K562 (cell line): ENCODE data around the gene SPATA2L. TPM values are rescaled to one million over a fixed set of nuclear protein-coding genes. Genes with fewer than 3 reads are reported as not detected.

Experiments
- ATAC-seq: fragments of 200-7000 bp; cut with Tn5 transposase; 3 replicates; pipeline ENCODE4 v1.9.1; 2020; ENCODE audit warnings: moderate library complexity
- BruUV-seq: library from RNA; stranded (reverse); fragments of 400-500 nt; replicated peaks from 2 replicates; lab custom pipeline; 2021; lab: Mats Ljungman, UMichigan
- CTCF ChIA-PET: fragments of 300-600 bp; formaldehyde crosslinking; extraction: SDS; loops from one replicate; lab custom pipeline; 2021; ENCODE audit warnings: low intra/inter-chr PET ratio; lab: Yijun Ruan, JAX
- POLR2A ChIA-PET: fragments of 300-600, 350-650 bp; sonication (Branson Sonifier 250); formaldehyde crosslinking; extraction: SDS; loops from one replicate; lab custom pipeline; 2021; ENCODE audit warnings: antibody characterized with exemption, inconsistent platforms; lab: Yijun Ruan, JAX
- DNase-seq, 4 experiments: peaks; one replicate each; pipeline versions ENCODE4 v3.0.0 to v3.0.0-alpha.2; 2011 to 2018; ENCODE audit warnings: low spot score in 3 of 4, mixed read lengths in 3 of 4; ENCODE audit errors: extremely low read depth in 1 of 4
- FAIRE-seq: peaks from 2 replicates; lab custom pipeline; 2011; peaks lifted over from hg19 to GRCh38; lab: Jason Lieb, UNC
- H2AFZ ChIP-seq: 2 replicates; pipeline ENCODE4 v1.6.0; 2011; ENCODE audit warnings: low read depth, low read length, control low read depth, inconsistent platforms
- H3K27ac ChIP-seq: fragments of 200-600 bp; 3 replicates; pipeline ENCODE4 v1.8.0; 2011; ENCODE audit warnings: low read depth, mild to moderate bottlenecking, control low read depth, inconsistent platforms, low read length, moderate library complexity, mixed read lengths; ENCODE audit errors: extremely low read depth
- H3K27me3 ChIP-seq, 2 experiments: fragments of 300-600 bp in 1 of 2; 2 replicates in 1 of 2; 3 replicates in 1 of 2; pipeline versions ENCODE4 v1.6.0 to v1.8.0; 2011; ENCODE audit warnings: inconsistent platforms in 2 of 2, low read length in 2 of 2, mild to moderate bottlenecking in 1 of 2, mixed read lengths in 1 of 2, moderate library complexity in 1 of 2; ENCODE audit not compliant: control insufficient read depth in 2 of 2, insufficient read depth in 2 of 2
- H3K36me3 ChIP-seq: fragments of 300-600 bp; 3 replicates; pipeline ENCODE4 v1.8.0; 2011; ENCODE audit warnings: mild to moderate bottlenecking, low read length, inconsistent platforms; ENCODE audit not compliant: control insufficient read depth, insufficient read depth
- H3K4me1 ChIP-seq, 2 experiments: fragments of 200-600 bp in 1 of 2; replicated peaks in 1 of 2; 2 replicates in 1 of 2; 3 replicates in 1 of 2; pipeline versions ENCODE4 v1.5.1 to v1.8.0; 2011; ENCODE audit warnings: inconsistent platforms in 2 of 2, low read length in 2 of 2, mild to moderate bottlenecking in 1 of 2, mixed read lengths in 1 of 2, moderate library complexity in 1 of 2; ENCODE audit not compliant: control insufficient read depth in 2 of 2, insufficient read depth in 2 of 2
- H3K4me2 ChIP-seq: 2 replicates; pipeline ENCODE4 v1.6.1; 2011; ENCODE audit warnings: low read length, control low read depth, inconsistent platforms, mixed read lengths; ENCODE audit not compliant: insufficient read depth
- H3K4me3 ChIP-seq: fragments of 200-600 bp; sonication (generic), shearing (Covaris generic); 2 replicates; pipeline ENCODE4 v1.5.1; 2016; ENCODE audit warnings: control low read depth, inconsistent platforms
- H3K79me2 ChIP-seq: fragments of 200-600 bp; 3 replicates; pipeline ENCODE4 v1.8.0; 2011; ENCODE audit warnings: low read length, inconsistent platforms; ENCODE audit not compliant: control insufficient read depth, insufficient read depth
- H3K9ac ChIP-seq, 2 experiments: 2 replicates each; pipeline versions ENCODE4 v1.6.0 to v1.6.1; 2011; ENCODE audit warnings: low read depth in 2 of 2, low read length in 2 of 2, control low read depth in 1 of 2, inconsistent platforms in 1 of 2, mild to moderate bottlenecking in 1 of 2, mixed read lengths in 1 of 2; ENCODE audit not compliant: insufficient read depth in 1 of 2
- H3K9me1 ChIP-seq: one replicate; pipeline ENCODE4 v1.6.0; 2011; ENCODE audit warnings: inconsistent platforms, mild to moderate bottlenecking, low read length, moderate library complexity; ENCODE audit not compliant: control insufficient read depth, insufficient read depth
- H3K9me3 ChIP-seq: replicated peaks from 2 replicates; pipeline ENCODE4 v1.5.1; 2011; ENCODE audit warnings: low read depth, low read length, inconsistent platforms; ENCODE audit not compliant: control insufficient read depth, insufficient read depth
- H4K20me1 ChIP-seq: replicated peaks from 2 replicates; pipeline ENCODE4 v1.6.1; 2011; ENCODE audit warnings: low read length, inconsistent platforms, mixed read lengths; ENCODE audit not compliant: control insufficient read depth, insufficient read depth
- CBX1 ChIP-seq: sonication (generic); IDR thresholded peaks from 2 replicates; pipeline ENCODE4 v1.6.1; 2016; ENCODE audit warnings: antibody characterized with exemption, low read depth, mild to moderate bottlenecking
- MYNN ChIP-seq, 2 experiments: sonication (generic); formaldehyde crosslinking in 1 of 2; IDR thresholded peaks; 2 replicates each; pipeline versions ENCODE4 v1.5.0 to v1.6.1; 2016 to 2020; ENCODE audit warnings: antibody characterized with exemption in 1 of 2, missing genetic modification reagents in 1 of 2
- PHF20 ChIP-seq: fragments of 450-650 bp; IDR thresholded peaks from 2 replicates; pipeline ENCODE4 v1.6.1; 2018; ENCODE audit not compliant: partially characterized antibody
- POLR2A ChIP-seq: fragments of 450-650 bp; conservative IDR thresholded peaks from 2 replicates; pipeline ENCODE4 v1.6.1; 2016
- POLR2AphosphoS2 ChIP-seq: IDR thresholded peaks from 2 replicates; pipeline ENCODE4 v1.6.1; 2012; ENCODE audit warnings: low read length, improper control_type of control experiment
- POLR2B ChIP-seq: fragments of 450-650 bp; IDR thresholded peaks from 2 replicates; pipeline ENCODE4 v1.6.1; 2018; ENCODE audit warnings: low read depth; ENCODE audit not compliant: partially characterized antibody
- POLR2G ChIP-seq: fragments of 200-400 bp; formaldehyde crosslinking; IDR thresholded peaks from 2 replicates; pipeline ENCODE4 v1.6.1; 2017; ENCODE audit warnings: low read depth, mild to moderate bottlenecking, antibody characterized with exemption, low read length, moderate library complexity
- RBFOX2 ChIP-seq: fragments of 200-400 bp; formaldehyde crosslinking; IDR thresholded peaks from 2 replicates; pipeline ENCODE4 v1.6.1; 2017; ENCODE audit warnings: low read depth, mild to moderate bottlenecking, low read length, moderate library complexity
- RBM22 ChIP-seq: fragments of 200-400 bp; formaldehyde crosslinking; IDR thresholded peaks from 2 replicates; pipeline ENCODE4 v1.6.1; 2018; ENCODE audit warnings: low read length, low read depth; ENCODE audit not compliant: poor library complexity, severe bottlenecking
- SNRNP70 ChIP-seq: fragments of 200-400 bp; formaldehyde crosslinking; optimal IDR thresholded peaks from 2 replicates; pipeline ENCODE3; 2017; ENCODE audit warnings: low read depth, low read length
- ZC3H11A ChIP-seq: IDR thresholded peaks from 2 replicates; pipeline ENCODE4 v1.6.1; 2012; ENCODE audit warnings: low read depth, low read length, improper control_type of control experiment
- ZNF121 ChIP-seq: sonication (generic); formaldehyde crosslinking; conservative IDR thresholded peaks from 2 replicates; pipeline ENCODE4 v1.8.0; 2022; ENCODE audit warnings: missing genetic modification reagents
- WGBS: fragments of 100-300 bp; shearing (Covaris generic); methylation state at CpG from one replicate; pipeline ENCODE4 v1.1.6; 2016; ENCODE audit warnings: low coverage, mixed read lengths; ENCODE audit not compliant: insufficient coverage; ENCODE audit errors: missing lambda C conversion rate; 5-methylcytosine and 5-hydroxymethylcytosine counted together
- in situ Hi-C: fragments of 300-500 bp; cut with MboI; formaldehyde crosslinking; loops from 4 replicates; pipeline ENCODE4 v1.15.0; 2018; ENCODE audit warnings: inconsistent platforms, mixed read lengths
- intact Hi-C: fragments of 100-400 bp; cut with micrococcal nuclease; formaldehyde crosslinking; loops from 2 replicates; pipeline ENCODE4 v1.14.2; 2022
- polyA plus RNA-seq, 8 experiments: library from polyadenylated mRNA; depleted of rRNA in 4 of 8; stranded (reverse) in 5 of 8; unstranded in 3 of 8; fragments of >200 nt; fragmentation: Nextera tagmentation in 2 of 8; fragmentation: Illumina TruSeq in 1 of 8; extraction: Ambion mirVana in 2 of 8; extraction: Trizol in 1 of 8; gene quantifications; 2 replicates each; pipeline versions ENCODE4 v1.2.1 to v1.2.3, GENCODE V29; 2011 to 2014; ENCODE audit warnings: inconsistent platforms in 1 of 8, missing spikeins in 1 of 8
- total RNA-seq, 7 experiments: library from RNA; depleted of rRNA in 6 of 7; stranded (reverse); fragments of >200 nt in 6 of 7; fragmentation: Illumina TruSeq in 2 of 7; extraction: Trizol in 2 of 7; gene quantifications; 2 replicates each; pipeline versions ENCODE4 v1.2.1 to v1.2.3, GENCODE V29; 2011 to 2021; ENCODE audit warnings: low replicate concordance in 1 of 7
- TF ChIP-seq, protein P1 (sequence below), 3 experiments: fragments of 200-800 bp in 1 of 3; fragments of 250-450 bp in 1 of 3; fragments of 450-650 bp in 1 of 3; sonication (Bioruptor Pico) in 1 of 3; sonication (Bioruptor generic) in 1 of 3; formaldehyde crosslinking in 1 of 3; IDR thresholded peaks; 2 replicates each; pipeline versions ENCODE4 v1.6.1 to v1.8.0; 2016 to 2022; ENCODE audit warnings: mild to moderate bottlenecking in 2 of 3, missing genetic modification characterization in 2 of 3, missing compliant biosample characterization in 1 of 3, moderate library complexity in 1 of 3
- TF ChIP-seq, protein P2 (sequence below): fragments of 250-450 bp; sonication (Bioruptor Pico); IDR thresholded peaks from 2 replicates; pipeline ENCODE4 v1.8.0; 2022; ENCODE audit warnings: moderate library complexity, mild to moderate bottlenecking, inconsistent platforms
- TF ChIP-seq, protein P3 (sequence below): fragments of 450-650 bp; formaldehyde crosslinking; IDR thresholded peaks from 2 replicates; pipeline ENCODE4 v1.4.0; 2022; ENCODE audit warnings: missing genetic modification characterization

SPATA2L gene
- total and polyA plus RNA-seq, 9 of the 15 experiments (the other 6 are each of a cell fraction or from before 2014, with no cell fraction given): 0.13 to 19.2 (median 4.8) TPM; not detected in 1

DNA sequence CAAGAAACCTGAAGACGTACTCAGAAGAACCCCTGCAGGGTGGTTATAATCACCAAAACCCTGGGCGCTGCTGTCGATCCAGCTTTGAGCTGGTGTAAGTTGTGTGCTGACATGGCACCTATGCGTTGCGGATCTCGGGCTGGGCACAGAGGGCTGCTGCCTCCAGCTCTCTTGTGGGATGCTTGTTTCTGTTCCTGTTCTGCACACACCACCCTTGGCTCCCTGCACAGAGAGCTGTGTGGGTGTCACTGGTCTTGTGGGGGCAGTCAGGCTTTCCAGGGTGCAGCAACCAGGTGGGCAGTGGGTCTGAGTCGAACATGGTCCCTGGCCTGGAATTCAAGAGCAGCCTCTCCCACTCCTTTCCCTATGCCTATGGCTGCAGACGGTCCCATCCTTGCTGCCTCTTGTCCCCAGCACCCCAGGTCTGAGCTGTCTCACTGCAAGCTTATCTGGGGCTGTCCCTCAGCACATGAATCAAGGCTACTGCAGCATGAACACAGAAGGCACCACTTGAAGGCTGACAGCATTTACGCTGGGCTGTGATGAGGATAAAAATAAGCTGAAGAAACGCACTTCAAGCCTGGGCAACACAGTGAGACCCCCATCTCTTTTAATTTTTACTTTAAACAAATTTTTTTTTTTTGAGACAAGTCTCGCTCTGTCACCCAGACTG, 40.0 kb upstream of the SPATA2L start:
- H3K9me1 ChIP-seq: no peaks in the 10 kb centered on the region
- peaks cover 94% of the 10 kb centered on the region for H3K36me3 ChIP-seq
- whole genome bisulfite sequencing: 88% methylated on average over 11 of the region's 11 CpGs
- ChIA-PET CTCF (no interaction called here), POLR2A (interaction anchor here (0.7 to 5.4 kb wide), 9 partner anchors 8 to 120 kb away, joined by 3 to 37 read pairs (median 4); no protein-coding TSS in a partner anchor)
- in situ Hi-C loops: no loop called here
- H4K20me1 ChIP-seq: peaks cover 6% of the 10 kb centered on the region; the same call in 1 of the 2 replicates
- H3K9me3 ChIP-seq: no peaks in the 10 kb centered on the region
- H3K4me1 ChIP-seq: 0 out of 5 replicates have a peak, but pooled peaks cover 0 to 4% of the 10 kb centered on the region in 2 experiments
- no peak overlapping the region for H3K4me3 ChIP-seq
- H3K27me3 ChIP-seq: no peaks in the 10 kb centered on the region
- H3K79me2 ChIP-seq: 0 out of 3 replicates have a peak, but pooled peaks cover 3% of the 10 kb centered on the region
- intact Hi-C loops: no loop called here
- no TSS peak for BruUV-seq
- no peak overlapping the region for H3K27ac ChIP-seq
- ATAC-seq (peak; percentile 22), DNase-seq (no peak), FAIRE-seq (no peak)
- H2AFZ ChIP-seq: no peak overlapping the region
- no peak overlapping the region for H3K4me2 ChIP-seq
- H3K9ac ChIP-seq: 0 out of 4 replicates have a peak overlapping the region, but pooled peaks of 1 of the 2 experiments have one; percentile 42
- TF ChIP-seq PHF20: no peak
- peak; percentile 35; the same call in 1 of the 2 replicates for TF ChIP-seq RBFOX2
- peak; percentile 1 for TF ChIP-seq POLR2B
- TF ChIP-seq, protein P1, sequence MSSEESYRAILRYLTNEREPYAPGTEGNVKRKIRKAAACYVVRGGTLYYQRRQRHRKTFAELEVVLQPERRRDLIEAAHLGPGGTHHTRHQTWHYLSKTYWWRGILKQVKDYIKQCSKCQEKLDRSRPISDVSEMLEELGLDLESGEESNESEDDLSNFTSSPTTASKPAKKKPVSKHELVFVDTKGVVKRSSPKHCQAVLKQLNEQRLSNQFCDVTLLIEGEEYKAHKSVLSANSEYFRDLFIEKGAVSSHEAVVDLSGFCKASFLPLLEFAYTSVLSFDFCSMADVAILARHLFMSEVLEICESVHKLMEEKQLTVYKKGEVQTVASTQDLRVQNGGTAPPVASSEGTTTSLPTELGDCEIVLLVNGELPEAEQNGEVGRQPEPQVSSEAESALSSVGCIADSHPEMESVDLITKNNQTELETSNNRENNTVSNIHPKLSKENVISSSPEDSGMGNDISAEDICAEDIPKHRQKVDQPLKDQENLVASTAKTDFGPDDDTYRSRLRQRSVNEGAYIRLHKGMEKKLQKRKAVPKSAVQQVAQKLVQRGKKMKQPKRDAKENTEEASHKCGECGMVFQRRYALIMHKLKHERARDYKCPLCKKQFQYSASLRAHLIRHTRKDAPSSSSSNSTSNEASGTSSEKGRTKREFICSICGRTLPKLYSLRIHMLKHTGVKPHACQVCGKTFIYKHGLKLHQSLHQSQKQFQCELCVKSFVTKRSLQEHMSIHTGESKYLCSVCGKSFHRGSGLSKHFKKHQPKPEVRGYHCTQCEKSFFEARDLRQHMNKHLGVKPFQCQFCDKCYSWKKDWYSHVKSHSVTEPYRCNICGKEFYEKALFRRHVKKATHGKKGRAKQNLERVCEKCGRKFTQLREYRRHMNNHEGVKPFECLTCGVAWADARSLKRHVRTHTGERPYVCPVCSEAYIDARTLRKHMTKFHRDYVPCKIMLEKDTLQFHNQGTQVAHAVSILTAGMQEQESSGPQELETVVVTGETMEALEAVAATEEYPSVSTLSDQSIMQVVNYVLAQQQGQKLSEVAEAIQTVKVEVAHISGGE (CRISPR knock-in tag; IDR thresholded peaks at IDR 0.05): no peak
- no peak for TF ChIP-seq ZC3H11A
- TF ChIP-seq, protein P2, sequence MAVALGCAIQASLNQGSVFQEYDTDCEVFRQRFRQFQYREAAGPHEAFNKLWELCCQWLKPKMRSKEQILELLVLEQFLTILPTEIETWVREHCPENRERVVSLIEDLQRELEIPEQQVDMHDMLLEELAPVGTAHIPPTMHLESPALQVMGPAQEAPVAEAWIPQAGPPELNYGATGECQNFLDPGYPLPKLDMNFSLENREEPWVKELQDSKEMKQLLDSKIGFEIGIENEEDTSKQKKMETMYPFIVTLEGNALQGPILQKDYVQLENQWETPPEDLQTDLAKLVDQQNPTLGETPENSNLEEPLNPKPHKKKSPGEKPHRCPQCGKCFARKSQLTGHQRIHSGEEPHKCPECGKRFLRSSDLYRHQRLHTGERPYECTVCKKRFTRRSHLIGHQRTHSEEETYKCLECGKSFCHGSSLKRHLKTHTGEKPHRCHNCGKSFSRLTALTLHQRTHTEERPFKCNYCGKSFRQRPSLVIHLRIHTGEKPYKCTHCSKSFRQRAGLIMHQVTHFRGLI (CRISPR knock-in tag): no peak
- peak; percentile 49; the same call in 1 of the 2 replicates for TF ChIP-seq ZNF121 (CRISPR knock-in tag)
- TF ChIP-seq SNRNP70: peak; percentile 83
- TF ChIP-seq, protein P3, sequence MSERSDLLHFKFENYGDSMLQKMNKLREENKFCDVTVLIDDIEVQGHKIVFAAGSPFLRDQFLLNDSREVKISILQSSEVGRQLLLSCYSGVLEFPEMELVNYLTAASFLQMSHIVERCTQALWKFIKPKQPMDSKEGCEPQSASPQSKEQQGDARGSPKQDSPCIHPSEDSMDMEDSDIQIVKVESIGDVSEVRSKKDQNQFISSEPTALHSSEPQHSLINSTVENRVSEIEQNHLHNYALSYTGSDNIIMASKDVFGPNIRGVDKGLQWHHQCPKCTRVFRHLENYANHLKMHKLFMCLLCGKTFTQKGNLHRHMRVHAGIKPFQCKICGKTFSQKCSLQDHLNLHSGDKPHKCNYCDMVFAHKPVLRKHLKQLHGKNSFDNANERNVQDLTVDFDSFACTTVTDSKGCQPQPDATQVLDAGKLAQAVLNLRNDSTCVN: no peak
- 0 out of 2 replicates have a peak, but pooled peaks have one; percentile 22 for TF ChIP-seq CBX1
- no peak for TF ChIP-seq POLR2AphosphoS2
- TF ChIP-seq POLR2G: peak; percentile 71; the same call in 1 of the 2 replicates
- peak; percentile 33; the same call in 1 of the 2 replicates for TF ChIP-seq MYNN (IDR thresholded peaks at IDR 0.05)
- no peak for TF ChIP-seq MYNN (CRISPR knock-in tag; IDR thresholded peaks at IDR 0.05)
- peak; percentile 85 for TF ChIP-seq RBM22
- TF ChIP-seq POLR2A: peak; percentile 59
